IMR-90 (cell line): ENCODE data around the gene DESI1. TPM values are rescaled to one million over a fixed set of nuclear protein-coding genes. Genes with fewer than 3 reads are reported as not detected.

Source experiments
- ATAC-seq: fragments of 200-7000 bp; cut with Tn5 transposase; 2 replicates; pipeline ENCODE4 v1.9.1; 2020; ENCODE audit warnings: low read depth, mild to moderate bottlenecking, moderate library complexity
- BruUV-seq: library from RNA; stranded (reverse); fragments of 400-500 nt; replicated peaks from 2 replicates; lab custom pipeline; 2021; lab: Mats Ljungman, UMichigan
- CTCF ChIA-PET: fragments of 300-600 bp; formaldehyde crosslinking; extraction: SDS; loops from one replicate; lab custom pipeline; 2021; ENCODE audit warnings: antibody characterized with exemption; lab: Yijun Ruan, JAX
- POLR2A ChIA-PET: fragments of 300-600 bp; sonication (Branson Sonifier 250); formaldehyde crosslinking; loops from one replicate; lab custom pipeline; 2022; ENCODE audit warnings: antibody characterized with exemption; ENCODE audit not compliant: unreplicated experiment; lab: Charles Lee
- DNase-seq: peaks from one replicate; pipeline ENCODE4 v3.0.0; 2013
- H2AFZ ChIP-seq: replicated peaks from 2 replicates; pipeline ENCODE3; 2013; ENCODE audit warnings: low read length, mild to moderate bottlenecking; ENCODE audit not compliant: poor library complexity
- H2AK5ac ChIP-seq: 2 replicates; pipeline ENCODE4 v1.6.1; 2013; ENCODE audit warnings: low read depth, low read length, inconsistent platforms
- H2AK9ac ChIP-seq: replicated peaks from 2 replicates; pipeline ENCODE3; 2013; ENCODE audit warnings: mild to moderate bottlenecking, low read depth, low read length, moderate library complexity; ENCODE audit not compliant: poor library complexity
- H2BK120ac ChIP-seq: 2 replicates; pipeline ENCODE4 v1.6.1; 2013; ENCODE audit warnings: low read depth, low read length, inconsistent platforms
- H2BK15ac ChIP-seq: 3 replicates; pipeline ENCODE4 v1.6.1; 2013; ENCODE audit warnings: low read depth, low read length, inconsistent platforms
- H2BK20ac ChIP-seq: 2 replicates; pipeline ENCODE4 v1.6.1; 2013; ENCODE audit warnings: low read depth, mild to moderate bottlenecking, inconsistent platforms, low read length, moderate library complexity
- H2BK5ac ChIP-seq: 2 replicates; pipeline ENCODE4 v1.6.1; 2013; ENCODE audit warnings: mild to moderate bottlenecking, low read depth, low read length, inconsistent platforms; ENCODE audit not compliant: poor library complexity, severe bottlenecking
- H3K14ac ChIP-seq: replicated peaks from 2 replicates; pipeline ENCODE4 v1.6.1; 2013; ENCODE audit warnings: low read depth, low read length, inconsistent platforms
- H3K18ac ChIP-seq: 2 replicates; pipeline ENCODE4 v1.6.1; 2013; ENCODE audit warnings: low read depth, low read length, control low read depth
- H3K23ac ChIP-seq: 2 replicates; pipeline ENCODE4 v1.6.1; 2013; ENCODE audit warnings: low read depth, low read length, inconsistent platforms
- H3K27ac ChIP-seq: 2 replicates; pipeline ENCODE4 v1.5.1; 2013; ENCODE audit warnings: mild to moderate bottlenecking, control low read depth, low read length; ENCODE audit not compliant: insufficient read depth
- H3K27me3 ChIP-seq: 2 replicates; pipeline ENCODE4 v1.6.1; 2013; ENCODE audit warnings: low read length; ENCODE audit not compliant: control insufficient read depth, insufficient read depth
- H3K36me3 ChIP-seq: 2 replicates; pipeline ENCODE4 v1.6.1; 2013; ENCODE audit warnings: low read length, mixed read lengths; ENCODE audit not compliant: control insufficient read depth, insufficient read depth
- H3K4ac ChIP-seq: 2 replicates; pipeline ENCODE4 v1.6.1; 2013; ENCODE audit warnings: low read depth, low read length, inconsistent platforms
- H3K4me1 ChIP-seq: 2 replicates; pipeline ENCODE4 v1.6.1; 2013; ENCODE audit warnings: low read length, mixed read lengths; ENCODE audit not compliant: control insufficient read depth, insufficient read depth
- H3K4me2 ChIP-seq: 2 replicates; pipeline ENCODE4 v1.6.1; 2013; ENCODE audit warnings: low read depth, mild to moderate bottlenecking, control low read depth, low read length, moderate library complexity
- H3K4me3 ChIP-seq: 2 replicates; pipeline ENCODE4 v1.5.1; 2013; ENCODE audit warnings: low read depth, mild to moderate bottlenecking, control low read depth, low read length, moderate library complexity; ENCODE audit not compliant: insufficient read depth
- H3K56ac ChIP-seq: 2 replicates; pipeline ENCODE4 v1.6.1; 2013; ENCODE audit warnings: low read length, inconsistent platforms; ENCODE audit not compliant: insufficient read depth; ENCODE audit errors: extremely low read depth
- H3K79me1 ChIP-seq, 2 experiments: 2 replicates each; pipeline ENCODE4 v1.6.1; 2013; ENCODE audit warnings: low read length in 2 of 2, inconsistent platforms in 1 of 2, low read depth in 1 of 2
- H3K9ac ChIP-seq: 2 replicates; pipeline ENCODE4 v1.6.1; 2013; ENCODE audit warnings: low read depth, low read length, control low read depth
- H3K9me1 ChIP-seq: 2 replicates; pipeline ENCODE4 v1.6.1; 2013; ENCODE audit warnings: low read length, inconsistent platforms; ENCODE audit not compliant: insufficient read depth
- H3K9me3 ChIP-seq: 2 replicates; pipeline ENCODE4 v1.6.1; 2013; ENCODE audit warnings: low read length; ENCODE audit not compliant: control insufficient read depth, insufficient read depth
- H4K20me1 ChIP-seq: 2 replicates; pipeline ENCODE4 v1.6.1; 2013; ENCODE audit warnings: low read length, inconsistent platforms; ENCODE audit not compliant: insufficient read depth
- H4K5ac ChIP-seq: 2 replicates; pipeline ENCODE4 v1.6.1; 2013; ENCODE audit warnings: mild to moderate bottlenecking, low read depth, low read length, control low read depth
- H4K8ac ChIP-seq, 2 experiments: 2 replicates each; pipeline ENCODE4 v1.6.1; 2013; ENCODE audit warnings: low read depth in 2 of 2, low read length in 2 of 2, control low read depth in 1 of 2, inconsistent platforms in 1 of 2
- H4K91ac ChIP-seq: 2 replicates; pipeline ENCODE4 v1.6.1; 2013; ENCODE audit warnings: low read depth, low read length, inconsistent platforms; ENCODE audit not compliant: insufficient read depth
- MAFK ChIP-seq: IDR thresholded peaks from 2 replicates; pipeline ENCODE4 v1.6.1; 2012; ENCODE audit warnings: low read depth, low read length, improper control_type of control experiment
- MAZ ChIP-seq: IDR thresholded peaks from 2 replicates; pipeline ENCODE4 v1.6.1; 2012; ENCODE audit warnings: low read depth, mild to moderate bottlenecking, low read length, improper control_type of control experiment, moderate library complexity, borderline replicate concordance
- MXI1 ChIP-seq: IDR thresholded peaks from 2 replicates; pipeline ENCODE4 v1.6.1; 2012; ENCODE audit warnings: low read depth, mild to moderate bottlenecking, low read length, moderate library complexity, borderline replicate concordance
- RCOR1 ChIP-seq: IDR thresholded peaks from 2 replicates; pipeline ENCODE4 v1.6.1; 2012; ENCODE audit warnings: mild to moderate bottlenecking, low read length, improper control_type of control experiment; ENCODE audit not compliant: insufficient replicate concordance
- WGBS, 2 experiments: methylation state at CpG; one replicate each; pipeline versions ENCODE4 v1.1.5 to v1.1.7; 2013; ENCODE audit warnings: missing lambda C conversion rate in 2 of 2; ENCODE audit not compliant: insufficient read length in 1 of 2; ENCODE audit errors: extremely low coverage in 2 of 2; 5-methylcytosine and 5-hydroxymethylcytosine counted together
- dilution Hi-C: fragments of 300-500 bp; cut with HindIII; formaldehyde crosslinking; loops from one replicate; pipeline ENCODE4 v1.14.3; 2018; ENCODE audit warnings: low sequenced_read_pairs; ENCODE audit not compliant: unreplicated experiment
- in situ Hi-C: fragments of 300-500 bp; cut with MboI; formaldehyde crosslinking; loops from 3 replicates; pipeline ENCODE4 v1.14.3; 2019; ENCODE audit warnings: low sequenced_read_pairs, inconsistent platforms, mixed read lengths
- intact Hi-C: fragments of 100-400 bp; cut with micrococcal nuclease; formaldehyde crosslinking; loops from 2 replicates; pipeline ENCODE4 v1.10.0; 2022
- polyA plus RNA-seq, 3 experiments: library from polyadenylated mRNA; depleted of rRNA; stranded (reverse); fragments of >200 nt; gene quantifications; 2 replicates each; pipeline ENCODE4 v1.2.3, GENCODE V29; 2012; ENCODE audit warnings: low replicate concordance in 1 of 3
- total RNA-seq: library from RNA; depleted of rRNA; stranded (reverse); fragments of >200 nt; gene quantifications from 2 replicates; pipeline ENCODE4 v1.2.3, GENCODE V29; 2012
- TF ChIP-seq, protein P1 (sequence below): conservative IDR thresholded peaks from 2 replicates; pipeline ENCODE4 v1.5.1; 2012; ENCODE audit warnings: mild to moderate bottlenecking, low read depth, low read length, improper control_type of control experiment

The DESI1 gene
- total and polyA plus RNA-seq, 2 of the 4 experiments (the other 2 are of a cell fraction) = 14.5 to 24.9 TPM

DNA sequence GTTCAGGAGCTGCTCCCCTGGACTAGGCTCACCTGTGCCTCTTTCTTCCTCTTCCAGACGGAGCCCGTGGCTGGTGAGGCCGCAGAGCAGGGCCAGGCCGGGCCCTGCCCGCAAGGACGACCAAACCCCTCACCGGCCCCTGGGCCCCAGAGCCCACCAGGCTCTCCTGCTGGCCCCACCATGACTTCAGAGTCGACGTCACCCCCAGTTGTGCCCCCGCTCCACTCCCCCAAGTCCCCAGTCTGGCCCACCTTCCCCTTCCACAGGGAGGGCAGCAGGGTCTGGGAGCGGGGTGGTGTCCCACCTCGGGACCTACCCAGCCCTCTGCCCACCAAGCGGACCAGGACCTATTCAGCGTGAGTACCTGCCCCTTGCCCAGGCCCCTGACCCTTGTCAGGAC is 49.1 kb downstream of the DESI1 start:
- no peak overlapping the region for H2AK9ac ChIP-seq
- H2BK120ac ChIP-seq = no peak overlapping the region
- no peak overlapping the region for H3K23ac ChIP-seq
- H3K9me3 ChIP-seq = no peaks in the 10 kb centered on the region
- no peak overlapping the region for H3K4me3 ChIP-seq
- no peak overlapping the region for H4K91ac ChIP-seq
- no peak overlapping the region for H3K27ac ChIP-seq
- intact Hi-C loops = no loop called here
- no peak overlapping the region for H2BK15ac ChIP-seq
- no peak overlapping the region for H3K56ac ChIP-seq
- POLR2A ChIA-PET = no interaction called here
- no peak overlapping the region for H3K14ac ChIP-seq
- no TSS peak for BruUV-seq
- in situ Hi-C loops = no loop called here
- H2BK20ac ChIP-seq = no peak overlapping the region
- H3K4ac ChIP-seq = no peak overlapping the region
- H2AK5ac ChIP-seq = no peak overlapping the region
- CTCF ChIA-PET = no interaction called here
- H3K4me2 ChIP-seq = no peak overlapping the region
- no peak overlapping the region for H4K5ac ChIP-seq
- H3K4me1 ChIP-seq = peaks cover 10% of the 10 kb centered on the region; the same call in 1 of the 2 replicates
- no peak for ATAC-seq
- H3K9ac ChIP-seq = no peak overlapping the region
- no peak overlapping the region for H2AFZ ChIP-seq
- peaks cover 43% of the 10 kb centered on the region; the same call in 1 of the 2 replicates for H3K36me3 ChIP-seq
- 100% methylated on average over 2 of the region's 14 CpGs; no CpG with 5 or more reads in 1 of the 2 experiments for WGBS, 2 experiments
- TF ChIP-seq MAFK (no peak), MXI1 (no peak), RCOR1 (no peak), MAZ (no peak)
- TF ChIP-seq, protein P1, sequence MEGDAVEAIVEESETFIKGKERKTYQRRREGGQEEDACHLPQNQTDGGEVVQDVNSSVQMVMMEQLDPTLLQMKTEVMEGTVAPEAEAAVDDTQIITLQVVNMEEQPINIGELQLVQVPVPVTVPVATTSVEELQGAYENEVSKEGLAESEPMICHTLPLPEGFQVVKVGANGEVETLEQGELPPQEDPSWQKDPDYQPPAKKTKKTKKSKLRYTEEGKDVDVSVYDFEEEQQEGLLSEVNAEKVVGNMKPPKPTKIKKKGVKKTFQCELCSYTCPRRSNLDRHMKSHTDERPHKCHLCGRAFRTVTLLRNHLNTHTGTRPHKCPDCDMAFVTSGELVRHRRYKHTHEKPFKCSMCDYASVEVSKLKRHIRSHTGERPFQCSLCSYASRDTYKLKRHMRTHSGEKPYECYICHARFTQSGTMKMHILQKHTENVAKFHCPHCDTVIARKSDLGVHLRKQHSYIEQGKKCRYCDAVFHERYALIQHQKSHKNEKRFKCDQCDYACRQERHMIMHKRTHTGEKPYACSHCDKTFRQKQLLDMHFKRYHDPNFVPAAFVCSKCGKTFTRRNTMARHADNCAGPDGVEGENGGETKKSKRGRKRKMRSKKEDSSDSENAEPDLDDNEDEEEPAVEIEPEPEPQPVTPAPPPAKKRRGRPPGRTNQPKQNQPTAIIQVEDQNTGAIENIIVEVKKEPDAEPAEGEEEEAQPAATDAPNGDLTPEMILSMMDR = no peak
- H3K27me3 ChIP-seq = no peaks in the 10 kb centered on the region
- dilution Hi-C loops = no loop called here
- H4K20me1 ChIP-seq = no peaks in the 10 kb centered on the region
- H3K18ac ChIP-seq = no peak overlapping the region
- no peak overlapping the region for H4K8ac ChIP-seq
- no peaks in the 10 kb centered on the region; the same call in 1 of the 2 replicates for H3K9me1 ChIP-seq
- peaks cover 6 to 45% of the 10 kb centered on the region in 2 experiments for H3K79me1 ChIP-seq
- H2BK5ac ChIP-seq = no peak overlapping the region
- no peak for DNase-seq
